Neural cell (in vitro differentiated cells): ENCODE data around the gene ZBTB42. TPM values are rescaled to one million over a fixed set of nuclear protein-coding genes. Genes with fewer than 3 reads are reported as not detected.

Source experiments
- H2AFZ ChIP-seq: fragments of 200-600, 300-800 bp; sonication (generic), shearing (Covaris generic); 2 replicates; pipeline ENCODE4 v1.6.0; 2014; ENCODE audit warnings: low read depth, mild to moderate bottlenecking, antibody characterized with exemption, low read length, moderate library complexity
- H3F3A ChIP-seq: fragments of 200-600 bp; shearing (Covaris generic); 2 replicates; pipeline ENCODE4 v1.6.1; 2016; ENCODE audit warnings: mild to moderate bottlenecking, moderate library complexity, mixed read lengths, antibody characterized with exemption, low read length; ENCODE audit not compliant: insufficient read depth, poor library complexity, severe bottlenecking
- H3K27ac ChIP-seq: fragments of 200-600, 300-800 bp; sonication (generic), shearing (Covaris generic); 2 replicates; pipeline ENCODE4 v1.5.1; 2014; ENCODE audit warnings: mild to moderate bottlenecking, low read length, moderate library complexity
- H3K27me3 ChIP-seq: fragments of 300-800, 200-600 bp; sonication (generic), shearing (Covaris generic); 2 replicates; pipeline ENCODE4 v1.6.0; 2014; ENCODE audit warnings: mild to moderate bottlenecking, low read depth, low read length, moderate library complexity; ENCODE audit not compliant: insufficient read depth
- H3K36me3 ChIP-seq: fragments of 300-800, 200-600 bp; sonication (generic), shearing (Covaris generic); 2 replicates; pipeline ENCODE4 v1.5.1; 2014; ENCODE audit warnings: mild to moderate bottlenecking, antibody characterized with exemption, low read length, moderate library complexity; ENCODE audit not compliant: insufficient read depth
- H3K4me2 ChIP-seq: fragments of 300-800, 200-600 bp; sonication (generic), shearing (Covaris generic); 2 replicates; pipeline ENCODE4 v1.6.0; 2014; ENCODE audit warnings: mild to moderate bottlenecking, low read length
- H3K4me3 ChIP-seq: fragments of 300-800, 200-600 bp; sonication (generic), shearing (Covaris generic); 2 replicates; pipeline ENCODE4 v1.5.1; 2014; ENCODE audit warnings: mild to moderate bottlenecking, low read length, moderate library complexity
- H3K79me2 ChIP-seq: fragments of 200-600 bp; shearing (Covaris generic); replicated peaks from 2 replicates; pipeline ENCODE4 v1.6.0; 2014; ENCODE audit warnings: mild to moderate bottlenecking, low read length, moderate library complexity; ENCODE audit not compliant: insufficient read depth
- H3K9ac ChIP-seq: fragments of 300-800, 200-600 bp; sonication (generic), shearing (Covaris generic); 2 replicates; pipeline ENCODE4 v1.6.1; 2016; ENCODE audit warnings: mild to moderate bottlenecking, low read length, mixed read lengths
- H3K9me2 ChIP-seq: fragments of 200-600 bp; shearing (Covaris generic); 2 replicates; pipeline ENCODE4 v1.6.1; 2016; ENCODE audit warnings: mild to moderate bottlenecking, low read length, mixed read lengths; ENCODE audit not compliant: insufficient read depth
- H3K9me3 ChIP-seq: fragments of 200-600, 300-800 bp; sonication (generic), shearing (Covaris generic); 2 replicates; pipeline ENCODE4 v1.6.1; 2016; ENCODE audit warnings: mild to moderate bottlenecking, mixed run types, low read length, moderate library complexity, mixed read lengths
- H4K20me1 ChIP-seq: fragments of 200-600 bp; shearing (Covaris generic); 2 replicates; pipeline ENCODE4 v1.6.1; 2016; ENCODE audit warnings: mild to moderate bottlenecking, mixed run types; ENCODE audit not compliant: insufficient read depth
- EP300 ChIP-seq: fragments of 450-650 bp; conservative IDR thresholded peaks from 2 replicates; pipeline ENCODE4 v1.6.1; 2014; ENCODE audit warnings: antibody characterized with exemption, mild to moderate bottlenecking, moderate library complexity; ENCODE audit not compliant: poor library complexity, severe bottlenecking
- EZH2 ChIP-seq: fragments of 200-600, 300-800 bp; shearing (Covaris generic), sonication (generic); IDR thresholded peaks from 2 replicates; pipeline ENCODE4 v1.6.1; 2014; ENCODE audit warnings: antibody characterized with exemption, low read length, borderline replicate concordance, mild to moderate bottlenecking; ENCODE audit not compliant: insufficient read depth, poor library complexity, severe bottlenecking
- MXI1 ChIP-seq: fragments of 450-650 bp; conservative IDR thresholded peaks from 2 replicates; pipeline ENCODE4 v1.6.1; 2014; ENCODE audit warnings: antibody characterized with exemption, mild to moderate bottlenecking; ENCODE audit not compliant: poor library complexity, severe bottlenecking
- POLR2AphosphoS5 ChIP-seq: IDR thresholded peaks from 2 replicates; pipeline ENCODE4 v1.6.1; 2012
- RAD21 ChIP-seq: fragments of 450-650 bp; conservative IDR thresholded peaks from 2 replicates; pipeline ENCODE4 v1.6.1; 2014; ENCODE audit warnings: antibody characterized with exemption, mild to moderate bottlenecking, moderate library complexity
- SMC3 ChIP-seq: fragments of 450-650 bp; conservative IDR thresholded peaks from 2 replicates; pipeline ENCODE4 v1.6.1; 2014; ENCODE audit warnings: antibody characterized with exemption, mild to moderate bottlenecking, moderate library complexity; ENCODE audit not compliant: poor library complexity
- TAF1 ChIP-seq: IDR thresholded peaks from 2 replicates; pipeline ENCODE4 v1.6.1; 2012; ENCODE audit warnings: low read depth
- polyA plus RNA-seq: library from polyadenylated mRNA; depleted of rRNA; stranded (reverse); fragments of >200 nt; gene quantifications from 2 replicates; pipeline ENCODE4 v1.2.3, GENCODE V29; 2014
- TF ChIP-seq, protein P1 (sequence below): fragments of 450-650 bp; IDR thresholded peaks from 2 replicates; pipeline ENCODE4 v1.5.1; 2014; ENCODE audit warnings: antibody characterized with exemption, mild to moderate bottlenecking, moderate library complexity; ENCODE audit not compliant: poor library complexity, severe bottlenecking
- TF ChIP-seq, protein P2 (sequence below): IDR thresholded peaks from 2 replicates; pipeline ENCODE4 v1.6.1; 2012; ENCODE audit warnings: borderline replicate concordance

The ZBTB42 gene
- polyA plus RNA-seq, 1 donor from 2014 or later = not detected

DNA sequence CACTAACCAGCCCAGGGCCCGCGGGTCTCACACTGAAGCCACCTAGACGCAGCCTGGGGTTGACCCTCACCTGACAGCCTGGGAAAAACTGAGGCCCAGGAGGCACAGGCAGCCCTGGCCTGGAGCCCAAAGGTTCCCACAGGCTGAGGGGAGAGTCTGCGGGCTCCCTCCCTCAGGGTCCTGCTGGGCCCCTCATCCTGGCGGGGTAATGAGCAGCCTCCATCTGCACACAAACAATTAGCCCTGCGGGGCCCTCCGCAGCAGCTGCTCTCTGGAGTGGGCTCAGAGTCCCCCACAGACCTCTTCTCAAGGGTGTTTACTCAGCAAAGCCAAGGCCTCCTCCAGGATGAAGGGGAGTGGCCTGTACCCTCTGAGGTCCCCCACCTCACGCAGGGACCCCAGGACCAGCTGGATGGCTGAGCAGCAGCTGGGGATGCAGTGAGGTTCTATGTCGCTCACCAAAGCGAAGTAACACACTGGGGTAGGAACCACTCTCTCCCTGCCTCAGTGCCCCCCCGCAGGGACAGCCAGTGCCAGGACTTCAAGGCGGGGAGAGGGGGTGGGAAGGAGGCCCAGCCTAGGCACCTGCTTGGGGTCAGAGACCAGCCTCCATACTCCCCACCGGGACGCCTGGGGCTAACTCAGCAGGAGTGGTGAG lies 12.6 kb upstream of the ZBTB42 start:
- Histone ChIP-seq H3K27me3 (no peaks in the 10 kb centered on the region), H2AFZ (no peak overlapping the region), H3K9me2 (no peaks in the 10 kb centered on the region), H3K9me3 (no peaks in the 10 kb centered on the region), H4K20me1 (no peaks in the 10 kb centered on the region), H3K27ac (no peak overlapping the region), H3K79me2 (peaks cover 7% of the 10 kb centered on the region), H3K36me3 (no peaks in the 10 kb centered on the region), H3F3A (no peaks in the 10 kb centered on the region), H3K9ac (no peak overlapping the region), H3K4me3 (no peak overlapping the region), H3K4me2 (no peak overlapping the region)
- TF ChIP-seq, protein P1, sequence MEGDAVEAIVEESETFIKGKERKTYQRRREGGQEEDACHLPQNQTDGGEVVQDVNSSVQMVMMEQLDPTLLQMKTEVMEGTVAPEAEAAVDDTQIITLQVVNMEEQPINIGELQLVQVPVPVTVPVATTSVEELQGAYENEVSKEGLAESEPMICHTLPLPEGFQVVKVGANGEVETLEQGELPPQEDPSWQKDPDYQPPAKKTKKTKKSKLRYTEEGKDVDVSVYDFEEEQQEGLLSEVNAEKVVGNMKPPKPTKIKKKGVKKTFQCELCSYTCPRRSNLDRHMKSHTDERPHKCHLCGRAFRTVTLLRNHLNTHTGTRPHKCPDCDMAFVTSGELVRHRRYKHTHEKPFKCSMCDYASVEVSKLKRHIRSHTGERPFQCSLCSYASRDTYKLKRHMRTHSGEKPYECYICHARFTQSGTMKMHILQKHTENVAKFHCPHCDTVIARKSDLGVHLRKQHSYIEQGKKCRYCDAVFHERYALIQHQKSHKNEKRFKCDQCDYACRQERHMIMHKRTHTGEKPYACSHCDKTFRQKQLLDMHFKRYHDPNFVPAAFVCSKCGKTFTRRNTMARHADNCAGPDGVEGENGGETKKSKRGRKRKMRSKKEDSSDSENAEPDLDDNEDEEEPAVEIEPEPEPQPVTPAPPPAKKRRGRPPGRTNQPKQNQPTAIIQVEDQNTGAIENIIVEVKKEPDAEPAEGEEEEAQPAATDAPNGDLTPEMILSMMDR = no peak
- TF ChIP-seq, protein P2, sequence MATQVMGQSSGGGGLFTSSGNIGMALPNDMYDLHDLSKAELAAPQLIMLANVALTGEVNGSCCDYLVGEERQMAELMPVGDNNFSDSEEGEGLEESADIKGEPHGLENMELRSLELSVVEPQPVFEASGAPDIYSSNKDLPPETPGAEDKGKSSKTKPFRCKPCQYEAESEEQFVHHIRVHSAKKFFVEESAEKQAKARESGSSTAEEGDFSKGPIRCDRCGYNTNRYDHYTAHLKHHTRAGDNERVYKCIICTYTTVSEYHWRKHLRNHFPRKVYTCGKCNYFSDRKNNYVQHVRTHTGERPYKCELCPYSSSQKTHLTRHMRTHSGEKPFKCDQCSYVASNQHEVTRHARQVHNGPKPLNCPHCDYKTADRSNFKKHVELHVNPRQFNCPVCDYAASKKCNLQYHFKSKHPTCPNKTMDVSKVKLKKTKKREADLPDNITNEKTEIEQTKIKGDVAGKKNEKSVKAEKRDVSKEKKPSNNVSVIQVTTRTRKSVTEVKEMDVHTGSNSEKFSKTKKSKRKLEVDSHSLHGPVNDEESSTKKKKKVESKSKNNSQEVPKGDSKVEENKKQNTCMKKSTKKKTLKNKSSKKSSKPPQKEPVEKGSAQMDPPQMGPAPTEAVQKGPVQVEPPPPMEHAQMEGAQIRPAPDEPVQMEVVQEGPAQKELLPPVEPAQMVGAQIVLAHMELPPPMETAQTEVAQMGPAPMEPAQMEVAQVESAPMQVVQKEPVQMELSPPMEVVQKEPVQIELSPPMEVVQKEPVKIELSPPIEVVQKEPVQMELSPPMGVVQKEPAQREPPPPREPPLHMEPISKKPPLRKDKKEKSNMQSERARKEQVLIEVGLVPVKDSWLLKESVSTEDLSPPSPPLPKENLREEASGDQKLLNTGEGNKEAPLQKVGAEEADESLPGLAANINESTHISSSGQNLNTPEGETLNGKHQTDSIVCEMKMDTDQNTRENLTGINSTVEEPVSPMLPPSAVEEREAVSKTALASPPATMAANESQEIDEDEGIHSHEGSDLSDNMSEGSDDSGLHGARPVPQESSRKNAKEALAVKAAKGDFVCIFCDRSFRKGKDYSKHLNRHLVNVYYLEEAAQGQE = no peak
- no peak for TF ChIP-seq EP300
- no peak for TF ChIP-seq RAD21
- no peak for TF ChIP-seq TAF1
- TF ChIP-seq POLR2AphosphoS5 = no peak
- no peak for TF ChIP-seq SMC3
- TF ChIP-seq MXI1 = no peak
- TF ChIP-seq EZH2 = no peak

GRCh38 chr14:104788873-104789663 lies 11.8 kb upstream of the ZBTB42 start:
- Histone ChIP-seq H3K9me3 (no peaks in the 10 kb centered on the region), H3K4me2 (no peak overlapping the region), H2AFZ (no peak overlapping the region), H3K27ac (no peak overlapping the region), H3F3A (no peaks in the 10 kb centered on the region), H3K4me3 (no peak overlapping the region), H4K20me1 (no peaks in the 10 kb centered on the region), H3K9me2 (no peaks in the 10 kb centered on the region), H3K79me2 (peaks cover 15% of the 10 kb centered on the region), H3K27me3 (no peaks in the 10 kb centered on the region), H3K36me3 (no peaks in the 10 kb centered on the region), H3K9ac (no peak overlapping the region)
- TF ChIP-seq TAF1 (no peak), EP300 (no peak), RAD21 (no peak), SMC3 (no peak), POLR2AphosphoS5 (no peak), EZH2 (no peak)
- TF ChIP-seq, protein P2 = no peak
- TF ChIP-seq, protein P1 = no peak
